Activated CD4-positive, alpha-beta T cell treated with anti-CD3 and anti-CD28 coated beads for 36 hours (primary cell): ENCODE measurements around the gene PTPRK. TPM values are rescaled to one million over a fixed set of nuclear protein-coding genes. Genes with fewer than 3 reads are reported as not detected.
"Not testable (repeated sequence)": the region's sequence is repeated elsewhere in the genome, so short reads cannot be mapped to it uniquely, and the experiment has no call there.

ENCODE experiments used
- ATAC-seq: fragments of 200-7000 bp; cut with Tn5 transposase; one replicate; pipeline ENCODE4 v1.10.0; 2021; ENCODE audit warnings: mild to moderate bottlenecking, moderate library complexity
- CTCF ChIA-PET: fragments of 350-600 bp; sonication (Branson Sonifier 250); formaldehyde crosslinking; loops from one replicate; lab custom pipeline; 2021; ENCODE audit warnings: antibody characterized with exemption; lab: Charles Lee
- POLR2A ChIA-PET: fragments of 350-600 bp; sonication (Branson Sonifier 250); formaldehyde crosslinking; loops from one replicate; lab custom pipeline; 2021; ENCODE audit warnings: antibody characterized with exemption, inconsistent platforms; lab: Charles Lee
- DNase-seq: peaks from one replicate; pipeline ENCODE4 v3.0.0-alpha.2; 2020
- H3K27ac Mint-ChIP-seq: one replicate; pipeline ENCODE4 v1.8.0; 2021; ENCODE audit warnings: mixed read lengths
- H3K27me3 Mint-ChIP-seq: one replicate; pipeline ENCODE4 v1.8.0; 2021; ENCODE audit warnings: mixed read lengths
- H3K36me3 Mint-ChIP-seq: one replicate; pipeline ENCODE4 v1.8.0; 2021; ENCODE audit warnings: low read depth, mixed read lengths
- H3K4me1 Mint-ChIP-seq: one replicate; pipeline ENCODE4 v1.8.0; 2021; ENCODE audit warnings: mixed read lengths
- H3K4me3 Mint-ChIP-seq: one replicate; pipeline ENCODE4 v1.8.0; 2021; ENCODE audit warnings: mild to moderate bottlenecking, moderate library complexity, mixed read lengths
- H3K9me3 Mint-ChIP-seq: one replicate; pipeline ENCODE4 v1.8.0; 2021; ENCODE audit warnings: low read depth, mixed read lengths
- intact Hi-C, 2 experiments: fragments of 100-400 bp; cut with DNase I in 1 of 2; cut with micrococcal nuclease in 1 of 2; formaldehyde crosslinking; loops; one replicate each; pipeline versions ENCODE4 v1.14.2 to v1.15.1; 2022 to 2024; cut with DNase I, micrococcal nuclease
- total RNA-seq, 2 experiments: library from RNA; stranded (reverse); gene quantifications; one replicate each; pipeline ENCODE4 v1.2.3, GENCODE V29; 2021

The PTPRK gene
- total RNA-seq, 2 experiments from 2014 or later, result 4.1 to 5.0 TPM

- H3K27me3 Mint-ChIP-seq, POLR2A ChIA-PET, ATAC-seq, CTCF ChIA-PET, H3K4me3 Mint-ChIP-seq, H3K27ac Mint-ChIP-seq, intact Hi-C loops, DNase-seq: not testable (repeated sequence)
- Mint-ChIP-seq H3K9me3 (peaks cover 20% of the 10 kb centered on the region), H3K36me3 (peaks cover 20% of the 10 kb centered on the region), H3K4me1 (peaks cover 39% of the 10 kb centered on the region)
Measured at GRCh38 chr6:127926441-127926840, 594.0 kb downstream of the PTPRK start.

- ATAC-seq, result peak; percentile 83
- peaks cover 19% of the 10 kb centered on the region for H3K36me3 Mint-ChIP-seq
- H3K4me3 Mint-ChIP-seq, result no peak overlapping the region
- POLR2A ChIA-PET, result no interaction called here
- H3K4me1 Mint-ChIP-seq, result peaks cover 58% of the 10 kb centered on the region
- H3K27ac Mint-ChIP-seq, result peak overlapping the region; percentile 40
- DNase-seq, result peak; percentile 22
- no peaks in the 10 kb centered on the region for H3K27me3 Mint-ChIP-seq
- H3K9me3 Mint-ChIP-seq, result peaks cover 20% of the 10 kb centered on the region
- intact Hi-C loops, result loop anchor here in 1 of 2 experiments (1.0 kb wide), 1 partner anchor 10 kb away; no protein-coding TSS in a partner anchor
- CTCF ChIA-PET, result interaction anchor here (1.0 to 1.5 kb wide), 2 partner anchors 10 to 69 kb away, joined by 4 to 7 read pairs; no protein-coding TSS in a partner anchor
Measured at GRCh38 chr6:127924440-127924839, 596.0 kb downstream of the PTPRK start.

GRCh38 chr6:127924031-127924430 is 596.4 kb downstream of the PTPRK start:
- peak; percentile 8 for ATAC-seq
- CTCF ChIA-PET, result interaction anchor here (1.0 to 1.5 kb wide), 2 partner anchors 10 to 68 kb away, joined by 4 to 7 read pairs; no protein-coding TSS in a partner anchor

GRCh38 chr6:127923135-127923534 is 597.3 kb downstream of the PTPRK start:
- Mint-ChIP-seq H3K9me3 (peaks cover 15% of the 10 kb centered on the region), H3K4me3 (no peak overlapping the region), H3K27ac (peak overlapping the region; percentile 1), H3K27me3 (no peaks in the 10 kb centered on the region), H3K4me1 (peaks cover 71% of the 10 kb centered on the region), H3K36me3 (peaks cover 15% of the 10 kb centered on the region)
- intact Hi-C loops, result no loop called here
- ATAC-seq (no peak), DNase-seq (no peak)
- ChIA-PET CTCF (no interaction called here), POLR2A (no interaction called here)

More at GRCh38 chr6:127924031-127924430, 596.4 kb downstream of the PTPRK start:
- Mint-ChIP-seq H3K27ac (peak overlapping the region; percentile 32), H3K27me3 (no peaks in the 10 kb centered on the region), H3K9me3 (peaks cover 20% of the 10 kb centered on the region), H3K36me3 (peaks cover 19% of the 10 kb centered on the region), H3K4me3 (no peak overlapping the region), H3K4me1 (peaks cover 62% of the 10 kb centered on the region)
- POLR2A ChIA-PET, result no interaction called here
- DNase-seq, result no peak
- intact Hi-C loops, result loop anchor here in 1 of 2 experiments (1.0 kb wide), 1 partner anchor 10 kb away; no protein-coding TSS in a partner anchor

- intact Hi-C loops, result no loop called here
- ATAC-seq (no peak), DNase-seq (peak; percentile 19)
- no peaks in the 10 kb centered on the region for H3K27me3 Mint-ChIP-seq
- peak overlapping the region; percentile 17 for H3K4me3 Mint-ChIP-seq
- POLR2A ChIA-PET, result no interaction called here
- peaks cover 10% of the 10 kb centered on the region for H3K9me3 Mint-ChIP-seq
- peak overlapping the region; percentile 35 for H3K27ac Mint-ChIP-seq
- H3K4me1 Mint-ChIP-seq, result peaks cover 82% of the 10 kb centered on the region
- H3K36me3 Mint-ChIP-seq, result peaks cover 7% of the 10 kb centered on the region
- CTCF ChIA-PET, result interaction anchor here (0.7 to 1.0 kb wide), 3 partner anchors 48 to 85 kb away, joined by 3 read pairs; no protein-coding TSS in a partner anchor
Measured at GRCh38 chr6:127921982-127922381, 598.4 kb downstream of the PTPRK start.

GRCh38 chr6:127920804-127921203 is 599.6 kb downstream of the PTPRK start:
- DNase-seq (no peak), ATAC-seq (no peak)
- no peak overlapping the region for H3K27ac Mint-ChIP-seq
- H3K9me3 Mint-ChIP-seq, result peaks cover 8% of the 10 kb centered on the region
- no peaks in the 10 kb centered on the region for H3K27me3 Mint-ChIP-seq
- no peak overlapping the region for H3K4me3 Mint-ChIP-seq
- peaks cover 2% of the 10 kb centered on the region for H3K36me3 Mint-ChIP-seq
- H3K4me1 Mint-ChIP-seq, result peaks cover 90% of the 10 kb centered on the region
- ChIA-PET CTCF (interaction anchor here (0.6 to 1.0 kb wide), 2 partner anchors 49 to 131 kb away, joined by 3 read pairs; no protein-coding TSS in a partner anchor), POLR2A (no interaction called here)
- intact Hi-C loops, result no loop called here
